GM21423 (cell line): ENCODE data around the gene ZNF787.

Experiments
- ATAC-seq: cut with Tn5 transposase; IDR thresholded peaks from one replicate; pipeline ENCODE4 v1.9.1; 2021; ENCODE audit warnings: mild to moderate bottlenecking, moderate library complexity; ENCODE audit not compliant: unreplicated experiment

Gene ZNF787

GRCh38 chr19:56123266-56123891, 2.3 kb upstream of the ZNF787 start:
- no peak for ATAC-seq

- ATAC-seq: peak; percentile 33
These were observed 520 bp downstream of the ZNF787 start for GRCh38 chr19:56120371-56121179.

DNA sequence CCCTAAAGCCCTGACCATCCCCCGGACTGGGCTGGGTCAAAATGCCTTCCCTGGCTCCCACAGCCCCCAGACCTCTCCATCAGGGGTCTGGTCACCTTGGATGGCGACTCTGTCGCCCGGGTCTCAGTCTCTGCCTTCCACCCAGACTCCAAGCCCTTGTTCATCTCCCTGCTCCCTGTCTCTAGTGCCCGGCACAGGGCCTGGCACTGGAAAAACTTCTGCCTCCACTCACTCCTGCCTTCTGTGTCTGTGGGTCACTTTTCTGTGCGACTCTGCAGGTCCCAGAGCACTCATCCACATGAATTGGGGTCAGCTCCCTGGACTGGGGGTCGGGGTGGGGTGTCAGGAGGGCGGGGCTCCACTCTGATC, 1.1 kb downstream of the ZNF787 start:
- ATAC-seq: no peak

DNA sequence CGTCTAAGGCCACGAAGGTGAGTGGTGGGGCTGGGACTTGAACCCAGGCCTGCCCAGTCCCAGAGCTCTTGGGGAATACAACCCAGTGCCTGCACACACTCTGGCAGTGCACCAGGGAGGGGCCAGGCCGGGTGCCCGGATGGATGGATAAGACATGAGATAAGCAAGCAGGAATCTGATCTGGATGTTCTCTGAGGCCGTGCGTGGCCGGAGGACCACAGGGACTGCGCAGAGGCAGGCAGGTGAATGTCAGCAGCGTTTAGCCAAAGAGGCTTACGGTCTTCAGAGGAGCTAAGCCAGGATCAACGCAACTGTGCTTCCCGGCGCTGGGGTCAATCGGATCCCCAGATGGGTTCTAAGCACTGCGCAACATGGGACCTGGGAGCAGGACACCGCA, 1.5 kb downstream of the ZNF787 start:
- ATAC-seq: no peak

- ATAC-seq: no peak
These were observed 2.2 kb downstream of the ZNF787 start for GRCh38 chr19:56118666-56119581.

- ATAC-seq: no peak
These were observed 3.2 kb downstream of the ZNF787 start for GRCh38 chr19:56117889-56118288.

DNA sequence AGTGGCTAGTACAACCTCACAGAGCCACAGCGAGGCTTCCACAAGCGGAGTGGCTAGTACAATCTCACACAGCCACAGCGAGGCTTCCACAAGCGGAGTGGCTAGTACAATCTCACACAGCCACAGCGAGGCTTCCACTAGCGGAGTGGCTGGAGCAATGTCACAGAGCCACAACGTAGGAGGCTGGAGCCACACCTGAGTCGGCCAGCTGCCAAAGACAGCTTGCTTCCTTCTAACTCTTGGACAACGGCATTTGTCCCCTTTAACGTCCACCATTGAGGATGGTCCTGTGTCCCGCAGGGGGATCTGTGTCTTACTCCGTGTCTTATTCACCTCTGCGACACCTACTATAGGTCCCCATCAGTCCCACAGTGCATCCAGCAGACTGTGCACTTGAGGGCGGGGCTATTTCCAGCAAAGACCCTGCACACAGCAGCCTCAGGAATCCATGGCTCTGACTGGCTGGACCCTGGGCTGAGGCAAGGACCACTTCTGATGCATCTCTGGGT, 3.7 kb downstream of the ZNF787 start:
- ATAC-seq: no peak

- no peak for ATAC-seq
These were observed 4.5 kb downstream of the ZNF787 start for GRCh38 chr19:56116606-56117005.

DNA sequence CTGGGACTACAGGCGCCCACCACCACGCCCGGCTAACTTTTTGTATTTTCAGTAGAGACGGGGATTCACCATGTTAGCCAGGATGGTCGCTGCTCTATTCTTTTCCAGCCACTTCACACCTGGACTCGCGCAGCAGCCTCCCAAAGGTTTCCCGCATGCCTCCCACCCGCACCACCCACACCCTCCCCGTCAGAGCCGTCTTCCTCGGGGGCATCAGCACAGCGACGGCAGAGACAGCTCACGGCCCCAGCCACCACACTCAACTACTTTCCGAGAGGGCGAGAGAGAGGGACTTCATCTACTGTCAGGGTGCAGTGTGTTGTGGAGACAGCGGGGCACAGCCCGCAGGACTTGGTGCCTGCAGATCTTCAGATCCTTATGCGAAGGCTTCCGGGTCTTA, 5.6 kb downstream of the ZNF787 start:
- no peak for ATAC-seq

DNA sequence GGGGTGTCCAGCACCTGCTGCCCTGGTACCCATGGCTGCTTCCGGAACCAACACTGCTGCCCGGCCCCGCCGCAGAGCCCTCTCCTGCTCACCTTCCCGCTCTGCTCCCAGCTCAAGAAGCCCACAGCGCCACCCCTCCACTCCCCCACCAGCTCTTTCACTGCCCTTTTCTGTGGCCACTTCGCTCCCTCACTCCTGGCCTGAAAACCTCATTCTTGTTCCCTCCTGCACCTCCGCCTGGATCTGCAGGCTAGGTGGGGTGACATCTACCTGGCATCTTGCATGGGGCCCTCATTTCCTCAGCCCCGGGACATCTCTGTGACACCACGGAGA, 6.4 kb downstream of the ZNF787 start:
- ATAC-seq: no peak

- ATAC-seq: no peak
These were observed 6.9 kb downstream of the ZNF787 start for GRCh38 chr19:56114051-56114777.

DNA sequence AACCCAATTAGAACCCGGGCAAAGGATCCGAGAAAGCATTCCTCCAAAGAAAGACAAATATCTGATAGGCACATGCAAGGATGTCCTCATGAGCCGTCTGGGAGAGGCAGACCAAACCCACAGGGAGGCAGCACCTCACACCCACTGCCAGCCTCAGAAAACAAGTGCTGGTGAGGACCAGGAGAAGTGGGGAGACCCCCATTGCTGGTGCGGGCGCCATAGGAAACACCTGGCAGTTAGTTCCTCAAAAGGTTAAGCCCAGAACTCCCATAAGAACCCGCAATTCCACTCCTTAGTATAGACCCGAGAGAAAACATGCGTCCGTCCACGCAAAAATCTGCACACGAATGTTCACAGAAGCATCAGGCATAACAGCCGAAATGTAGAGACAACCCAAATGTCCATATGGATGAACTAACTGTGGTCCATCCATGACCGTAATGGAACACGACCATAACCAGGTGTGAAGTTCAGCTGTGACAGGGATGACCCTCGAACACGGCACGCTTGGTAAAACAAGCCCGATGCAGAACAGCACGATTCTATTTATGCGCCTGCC, 7.9 kb downstream of the ZNF787 start:
- ATAC-seq: no peak

DNA sequence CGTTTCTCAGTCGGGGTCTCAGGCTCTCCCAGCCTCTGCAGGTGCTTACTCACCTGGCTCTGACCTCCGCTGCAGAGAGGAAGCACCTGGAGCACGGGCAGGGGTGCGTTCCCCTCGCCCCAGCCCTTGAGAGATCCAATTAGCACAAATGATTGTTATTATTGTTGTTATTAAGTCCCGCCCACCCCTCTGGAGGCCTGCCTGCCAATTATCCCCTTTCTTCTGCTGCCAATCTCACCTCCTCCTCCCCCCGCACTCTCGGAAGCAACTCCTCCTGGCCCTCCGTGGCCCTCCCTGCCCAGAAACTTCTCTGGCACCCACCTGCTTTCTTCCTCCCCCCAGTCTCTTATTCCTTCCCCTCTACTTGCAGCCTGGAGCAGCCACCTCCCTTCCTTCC, 8.8 kb downstream of the ZNF787 start:
- no peak for ATAC-seq

GRCh38 chr19:56111601-56112312, 9.3 kb downstream of the ZNF787 start:
- ATAC-seq: peak; percentile 79

DNA sequence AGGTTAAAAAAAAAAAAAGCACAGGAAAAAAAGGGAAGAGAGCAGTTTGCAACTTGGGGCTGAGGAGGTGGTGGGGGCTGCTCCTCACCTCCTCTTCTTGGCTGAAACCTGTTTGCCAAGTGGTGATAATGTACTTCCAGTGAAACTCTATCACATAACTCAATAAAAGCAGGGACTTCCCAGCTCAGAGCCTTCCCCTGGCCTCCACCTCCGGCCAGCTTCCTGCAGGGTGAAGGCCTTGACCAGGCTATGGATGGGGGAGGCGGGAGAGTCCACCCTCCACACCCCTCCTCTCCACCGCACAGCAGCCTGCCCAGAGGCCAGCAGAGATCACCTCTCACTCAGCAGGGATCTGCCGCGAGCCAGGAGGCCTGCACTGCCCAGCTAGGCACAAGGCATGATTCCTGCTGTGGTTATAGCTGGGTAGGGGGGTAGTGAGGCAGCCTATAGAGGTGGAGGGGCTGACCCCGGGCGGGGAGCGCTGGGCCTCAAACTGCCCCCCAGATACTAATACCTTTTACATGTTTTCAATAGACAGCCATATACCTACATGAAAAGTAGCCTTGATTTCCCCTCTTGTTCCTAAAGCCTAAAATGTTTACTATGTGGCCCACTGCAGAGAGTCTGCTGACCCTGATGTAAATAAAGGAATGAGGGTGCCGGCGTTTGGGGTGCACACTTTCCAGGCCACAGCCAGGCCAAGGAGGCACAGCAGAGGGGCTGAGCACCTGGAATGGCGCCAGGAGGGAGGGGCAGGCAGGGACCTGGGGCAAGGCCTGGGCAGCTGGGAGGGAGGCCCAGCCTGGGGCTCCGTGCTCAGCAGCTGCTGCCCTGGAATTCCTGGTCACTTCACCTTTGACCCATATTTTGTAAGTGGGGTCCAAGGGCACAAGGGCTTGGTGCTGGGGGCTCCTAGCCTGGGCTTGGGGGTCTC, 10.3 kb downstream of the ZNF787 start:
- ATAC-seq: no peak

DNA sequence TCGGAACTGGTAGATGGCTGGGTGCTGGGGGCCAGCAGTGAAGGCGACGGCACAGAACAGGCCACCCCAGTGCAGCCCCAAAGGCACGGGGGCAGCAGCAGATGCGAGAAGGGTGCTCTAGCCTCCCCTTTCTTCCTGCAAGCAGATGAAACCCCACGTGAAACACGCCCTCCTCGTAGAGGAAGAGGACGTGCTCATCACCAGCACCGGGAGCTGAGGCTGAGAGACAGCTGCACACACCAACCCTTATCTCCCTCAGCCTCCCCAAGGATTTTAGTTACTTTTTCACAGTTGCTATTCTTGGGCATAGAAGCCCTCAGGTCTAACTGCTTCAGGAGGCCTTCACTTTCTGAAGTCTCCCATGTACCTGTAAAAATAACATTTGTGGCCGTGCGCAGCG, 11.9 kb downstream of the ZNF787 start:
- ATAC-seq: no peak

GRCh38 chr19:56108447-56109195, 12.5 kb downstream of the ZNF787 start:
- ATAC-seq: no peak
